ENCODE results near the gene CERKL.
A peak's percentile ranks its signal among the peaks of the same experiment; 100 is the strongest.

The CERKL gene

GRCh38 chr2:181677912-181678586 lies 21.1 kb upstream of the CERKL start:
- peak; percentile 52 to 56 for DNase-seq (ENCODE audit: low read depth in 2 of 2)

DNA sequence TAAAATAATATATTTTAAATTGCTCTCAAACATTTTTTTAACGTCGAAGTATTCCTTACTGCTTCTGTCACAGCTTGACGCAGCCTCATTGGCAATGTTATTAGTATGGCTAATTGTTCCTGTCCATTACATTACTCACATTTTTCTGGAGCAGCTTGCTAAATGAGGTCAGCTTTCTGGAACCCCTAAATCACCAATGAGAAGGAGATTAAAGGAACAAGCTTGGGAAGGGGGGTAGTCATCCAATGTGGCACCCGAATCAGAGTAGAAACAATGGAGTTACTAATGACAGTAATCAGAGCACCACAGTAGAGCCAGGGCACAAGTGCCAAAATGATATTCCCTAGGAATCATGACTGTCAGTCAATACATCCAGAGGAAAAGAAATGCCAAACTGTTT lies 18.3 kb upstream of the CERKL start:
- DNase-seq (ENCODE audit: low read depth in 2 of 2) = no peak

DNA sequence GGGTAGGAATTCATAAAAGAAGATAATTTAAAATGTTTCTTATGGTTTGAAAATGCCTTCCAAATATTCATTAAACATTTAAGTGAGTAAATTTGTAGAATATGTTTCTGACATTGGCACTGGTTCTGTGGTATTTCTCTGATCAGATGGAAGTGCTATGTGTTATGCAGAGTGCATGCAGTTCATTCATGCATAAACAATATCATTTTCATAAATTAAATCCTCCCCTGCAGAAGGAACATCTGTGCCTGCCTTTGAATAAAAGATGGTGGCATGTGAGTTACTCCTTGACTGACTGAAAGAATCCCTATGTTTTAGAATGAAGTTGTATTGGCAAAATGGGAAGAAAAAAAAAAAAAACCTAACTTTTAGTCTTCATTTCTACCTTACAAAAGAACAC lies 17.6 kb upstream of the CERKL start:
- DNase-seq (ENCODE audit: low read depth in 2 of 2) = no peak

DNA sequence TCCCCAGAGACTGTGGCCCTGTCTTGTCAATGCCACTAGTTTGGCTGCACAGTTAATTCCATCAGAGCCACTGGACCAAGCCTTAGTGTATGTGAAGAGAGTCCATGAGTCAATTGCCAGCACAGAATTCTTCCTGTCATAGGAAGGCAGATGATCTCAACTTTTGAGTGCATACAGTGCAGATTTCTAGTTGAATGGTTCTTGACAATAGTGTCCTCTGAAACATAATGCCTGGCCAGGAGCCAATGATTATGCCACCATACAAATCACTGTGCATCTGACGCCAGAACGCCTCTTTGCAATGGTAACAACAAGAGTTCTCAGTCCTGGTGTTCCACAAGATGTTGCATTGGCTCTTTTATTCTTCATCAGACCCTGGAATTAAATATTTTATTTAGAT lies 16.3 kb upstream of the CERKL start:
- DNase-seq (ENCODE audit: low read depth in 2 of 2) = no peak

DNA sequence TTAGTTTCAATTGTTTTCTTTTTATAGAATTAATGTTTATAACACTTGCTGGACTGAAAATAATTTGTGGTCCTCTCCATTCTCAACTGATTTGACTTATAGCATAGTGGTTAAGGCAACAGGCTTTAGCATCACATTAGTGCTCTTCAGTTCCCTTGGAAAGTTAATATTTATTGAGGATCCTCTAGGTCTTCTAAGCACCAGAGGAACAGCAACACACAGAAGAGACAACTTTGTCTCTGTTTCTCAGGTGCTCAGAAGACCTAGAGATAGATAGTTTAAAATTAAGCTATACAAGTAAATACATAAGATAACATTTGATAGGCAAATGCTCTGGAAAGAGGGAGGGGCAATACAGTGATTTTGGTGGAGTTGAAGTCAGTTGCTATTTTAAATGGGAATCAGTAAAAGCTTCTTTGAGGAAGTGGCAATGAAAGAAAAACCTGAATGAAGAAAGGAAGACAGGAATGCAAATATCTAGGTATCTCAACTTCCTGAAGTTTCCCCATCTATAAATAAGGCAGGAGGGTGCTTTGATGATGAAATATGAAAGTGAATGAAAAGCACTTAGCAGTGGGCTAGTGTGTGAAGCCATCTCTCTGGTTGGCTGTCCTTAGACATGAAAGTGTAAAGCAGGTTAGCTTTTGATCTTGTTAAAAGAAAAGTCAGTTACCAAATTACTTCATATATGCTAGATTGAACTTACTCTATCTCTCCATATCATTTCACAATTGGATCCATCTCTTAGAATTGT lies 15.5 kb upstream of the CERKL start:
- no peak for DNase-seq (ENCODE audit: low read depth in 2 of 2)

DNA sequence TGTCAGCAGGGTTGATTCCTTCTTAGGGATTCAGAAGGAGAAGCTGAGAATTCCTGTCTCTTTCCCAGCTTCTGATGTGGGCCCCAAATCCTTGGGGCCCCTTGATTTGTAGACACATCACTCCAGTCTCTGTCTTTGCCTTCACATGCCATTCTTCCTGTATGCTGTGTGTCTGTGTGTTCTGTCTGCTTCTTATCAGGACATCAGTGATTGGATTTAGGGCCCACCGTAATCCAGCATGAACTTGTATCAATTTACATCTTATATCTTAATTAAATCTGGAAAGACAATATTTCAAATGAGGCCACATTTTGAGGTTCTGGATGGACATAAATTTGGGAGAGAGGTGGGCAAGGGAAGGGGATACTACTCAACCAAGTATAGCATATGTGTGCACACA lies 13.7 kb upstream of the CERKL start:
- no peak for DNase-seq (ENCODE audit: low read depth in 2 of 2)

DNA sequence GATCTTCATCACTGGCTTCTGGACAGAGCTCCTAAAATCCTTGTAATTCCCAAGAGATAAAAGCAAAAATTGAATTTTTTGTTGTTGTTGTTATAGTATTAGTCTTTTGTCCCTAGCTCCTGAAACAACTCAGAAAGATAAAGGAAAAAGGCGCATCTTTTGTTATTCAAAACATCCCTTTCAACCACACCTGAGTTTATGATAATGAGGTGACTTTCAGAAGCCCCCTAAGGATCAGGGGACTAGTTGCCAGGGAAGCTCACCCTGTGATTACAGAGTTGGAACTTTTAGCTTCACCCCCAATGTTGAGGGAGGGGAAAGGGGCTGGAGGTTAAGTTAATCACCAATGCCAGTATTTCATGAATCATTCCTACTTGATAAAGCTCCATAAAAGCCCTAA lies 10.3 kb upstream of the CERKL start:
- DNase-seq (ENCODE audit: low read depth in 2 of 2) = no peak

GRCh38 chr2:181662287-181662686 lies 5.4 kb upstream of the CERKL start:
- DNase-seq (ENCODE audit: low read depth in 2 of 2) = no peak

- no peak for DNase-seq (ENCODE audit: low read depth in 2 of 2)
Measured at GRCh38 chr2:181660181-181660580, 3.3 kb upstream of the CERKL start.

- no peak for DNase-seq (ENCODE audit: low read depth in 2 of 2)
Measured at GRCh38 chr2:181658444-181658843, 1.5 kb upstream of the CERKL start.

- no peak for DNase-seq (ENCODE audit: low read depth in 2 of 2)
Measured at GRCh38 chr2:181657379-181657778, 474 bp upstream of the CERKL start.

GRCh38 chr2:181655519-181655918 lies 1.4 kb downstream of the CERKL start:
- DNase-seq (ENCODE audit: low read depth in 2 of 2) = no peak

DNA sequence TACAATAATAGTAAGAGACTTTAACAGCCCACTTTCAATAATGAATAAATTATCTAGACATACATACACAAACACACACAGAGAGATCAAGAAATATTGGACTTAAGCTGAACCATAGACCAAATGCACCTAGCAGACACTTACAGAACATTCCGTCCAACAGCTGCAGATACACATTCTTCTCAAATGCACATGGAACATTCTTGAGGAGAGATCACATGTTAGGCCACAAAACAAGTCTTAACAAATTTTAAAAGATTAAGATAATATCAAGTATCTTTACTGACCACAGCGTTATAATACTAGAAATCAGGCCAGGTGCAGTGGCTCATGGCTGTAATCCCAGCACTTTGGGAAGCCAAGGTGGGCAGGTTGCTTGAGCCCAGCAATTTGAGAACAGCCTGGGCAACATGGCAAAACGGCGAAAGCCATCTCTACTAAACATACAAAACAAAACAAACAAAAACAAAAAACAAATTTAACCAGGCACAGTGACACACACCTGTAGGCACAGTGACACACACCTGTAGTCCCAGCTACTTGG lies 7.4 kb downstream of the CERKL start:
- DNase-seq (ENCODE audit: low read depth in 2 of 2) = no peak

- DNase-seq (ENCODE audit: low read depth in 2 of 2) = no peak
Measured at GRCh38 chr2:181648478-181649155, 8.3 kb downstream of the CERKL start.

- DNase-seq (ENCODE audit: low read depth in 2 of 2) = no peak
Measured at GRCh38 chr2:181646415-181646987, 10.4 kb downstream of the CERKL start.

DNA sequence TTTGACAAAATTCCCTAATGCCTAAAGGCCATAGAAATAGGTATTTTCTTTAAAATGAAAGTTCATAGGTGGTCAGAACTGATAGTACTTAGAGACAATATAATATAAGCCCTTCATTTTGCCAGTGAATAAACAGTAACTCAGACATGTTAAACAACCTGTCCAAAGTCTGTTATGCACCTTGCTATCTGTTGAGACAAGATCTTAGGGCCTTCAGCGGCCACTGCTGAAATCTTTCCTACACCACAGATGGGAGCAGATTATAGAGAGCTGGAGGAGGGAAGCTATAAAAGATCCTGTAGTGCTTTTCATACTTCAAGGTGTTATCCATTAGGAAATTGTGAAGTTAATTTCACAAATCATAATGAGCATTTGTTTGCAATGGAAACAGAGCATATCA lies 13.8 kb downstream of the CERKL start:
- no peak for DNase-seq (ENCODE audit: low read depth in 2 of 2)

GRCh38 chr2:181642086-181642485 lies 14.8 kb downstream of the CERKL start:
- DNase-seq (ENCODE audit: low read depth in 2 of 2) = no peak

DNA sequence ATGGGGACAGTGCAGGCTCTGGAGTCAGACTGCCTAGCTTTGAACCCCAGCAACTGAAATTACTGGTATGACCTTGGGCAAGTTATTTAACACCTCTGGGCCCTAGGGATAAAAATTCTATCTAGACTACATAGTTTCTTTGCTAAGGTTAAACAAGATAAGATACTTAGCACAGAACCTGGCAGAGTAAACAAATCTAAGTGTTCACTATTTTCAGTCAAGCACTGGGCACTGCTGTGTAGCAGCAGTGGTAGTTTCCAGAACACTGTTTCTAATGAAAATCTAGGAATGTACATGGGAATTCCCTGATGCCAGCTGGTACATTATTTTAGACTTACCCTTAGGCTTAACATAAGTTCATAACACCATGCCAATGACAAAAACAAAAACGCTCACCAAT lies 17.2 kb downstream of the CERKL start:
- DNase-seq (ENCODE audit: low read depth in 2 of 2) = no peak

GRCh38 chr2:181632733-181633401 lies 24.0 kb downstream of the CERKL start:
- no peak for DNase-seq (ENCODE audit: low read depth in 2 of 2)

GRCh38 chr2:181628590-181629585 lies 28.0 kb downstream of the CERKL start:
- DNase-seq (ENCODE audit: low read depth in 2 of 2) = no peak

- peak; percentile 6 to 11 for DNase-seq (ENCODE audit: low read depth in 2 of 2)
Measured at GRCh38 chr2:181627545-181627944, 29.4 kb downstream of the CERKL start.
